GM12801 (cell line): ENCODE data around the gene TRIM22.

Experiments used
- CTCF ChIP-seq: IDR thresholded peaks from one replicate; pipeline ENCODE4 v1.5.1; 2011; ENCODE audit warnings: control low read depth; ENCODE audit not compliant: insufficient read length; ENCODE audit errors: extremely low read depth

TRIM22 gene

DNA sequence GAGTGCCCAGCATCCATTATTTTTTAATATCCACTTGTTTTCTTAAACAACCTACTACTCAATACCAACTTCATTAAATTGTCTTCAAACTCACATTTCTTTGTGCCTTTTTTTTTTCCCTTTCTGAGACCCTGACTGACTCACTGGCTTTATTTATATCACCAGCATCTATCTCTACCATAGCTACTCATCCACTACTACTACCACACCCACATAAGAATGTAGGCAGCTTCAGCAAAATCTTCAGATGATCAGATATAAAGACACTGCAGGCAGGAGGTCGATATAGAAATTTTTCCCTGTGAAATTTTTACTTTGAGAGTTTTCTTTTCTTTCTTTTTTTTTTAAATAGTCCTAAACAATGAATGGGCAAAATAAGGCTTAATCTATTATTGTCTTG lies 48.8 kb downstream of the TRIM22 start:
- TF ChIP-seq CTCF, result no peak

DNA sequence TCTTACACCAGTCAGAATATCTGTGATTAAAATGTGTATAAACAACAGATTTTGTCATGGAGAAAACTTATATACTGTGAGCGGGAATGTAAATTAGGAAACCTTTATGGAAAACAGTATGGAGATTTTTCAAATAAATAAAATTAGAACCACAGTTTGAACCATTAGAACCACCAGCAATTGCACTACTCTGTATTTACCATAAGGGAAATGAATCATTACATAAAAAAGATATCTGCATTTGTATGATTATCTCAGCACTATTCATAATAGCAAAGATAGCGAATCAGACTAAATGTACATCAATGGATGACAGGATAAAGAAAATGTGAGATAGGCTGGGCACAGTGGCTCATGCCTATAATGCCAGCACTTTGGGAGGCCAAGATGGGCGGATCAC lies 57.0 kb downstream of the TRIM22 start:
- no peak for TF ChIP-seq CTCF

DNA sequence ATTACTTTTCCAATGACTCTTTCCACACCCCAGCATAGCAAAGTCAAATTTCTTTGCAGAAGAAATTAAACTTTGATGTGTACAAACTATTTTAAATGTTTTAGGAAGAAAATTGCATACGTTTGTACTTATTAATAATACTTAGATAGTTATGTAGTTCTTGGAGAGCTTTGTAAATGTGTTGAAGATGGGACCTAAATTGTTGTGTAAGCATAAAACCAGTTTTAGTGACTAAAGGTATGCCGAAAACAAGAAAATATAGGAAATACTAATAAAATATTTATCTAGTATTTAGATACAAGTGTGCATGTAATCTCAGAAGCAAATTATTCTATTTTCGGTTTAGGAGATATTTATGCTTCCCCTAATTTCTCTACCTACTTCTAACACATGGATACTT lies 60.2 kb downstream of the TRIM22 start:
- no peak for TF ChIP-seq CTCF

DNA sequence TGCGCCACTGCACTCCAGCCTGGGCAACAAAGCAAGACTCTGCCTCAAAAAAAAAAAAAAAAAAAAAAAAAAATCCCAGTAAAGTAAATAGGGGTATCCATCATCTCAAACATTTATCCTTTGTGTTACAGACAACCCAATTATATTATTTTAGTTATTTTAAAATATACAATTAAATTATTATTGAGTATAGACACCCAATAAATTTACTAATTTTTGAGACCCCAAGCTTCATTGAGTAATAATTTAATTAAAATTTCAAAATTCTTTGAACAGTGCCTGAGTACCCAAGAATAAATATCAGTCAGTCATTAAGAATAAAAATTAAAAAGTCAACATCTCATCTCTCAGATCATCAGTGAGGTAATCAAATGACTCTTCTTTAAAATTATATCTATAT lies 64.4 kb downstream of the TRIM22 start, which contains the start of gene OR52N4:
Gene OR52N4, plus strand, starts transcription at position 301 of the 400 bp plus-strand sequence. CDS start 498 bp downstream, outside the sequence.
- TF ChIP-seq CTCF, result no peak
